ENCODE data around the gene GNL2. TPM values are rescaled to one million over a fixed set of nuclear protein-coding genes. Genes with fewer than 3 reads are reported as not detected.
"Not testable (repeated sequence)": the region's sequence is repeated elsewhere in the genome, so short reads cannot be mapped to it uniquely, and the experiment has no call there.

The GNL2 gene
- total RNA-seq, 1 experiment from 2014 or later = 140 TPM

DNA sequence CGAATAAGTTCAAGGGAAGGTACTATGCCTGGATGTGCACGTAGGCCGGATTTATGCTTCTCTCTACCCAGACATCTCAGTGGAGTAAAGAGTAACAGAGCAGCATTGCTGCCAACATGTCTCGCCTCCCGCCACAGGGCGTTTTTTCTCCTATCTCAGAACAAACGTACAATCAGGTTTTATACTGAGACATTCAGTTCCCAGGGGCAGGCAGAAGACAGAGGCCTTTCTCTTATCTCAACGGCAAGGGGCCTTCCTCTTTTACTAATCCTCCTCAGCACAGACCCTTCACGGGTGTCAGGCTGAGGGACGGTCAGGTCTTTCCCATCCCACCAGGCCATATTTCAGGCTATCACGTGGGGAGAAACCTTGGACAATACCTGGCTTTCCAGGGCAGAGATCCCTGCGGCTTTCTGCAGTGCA lies 35.8 kb downstream of the GNL2 start:
- not testable (repeated sequence) for DNase-seq (ENCODE audit: low read depth)

DNA sequence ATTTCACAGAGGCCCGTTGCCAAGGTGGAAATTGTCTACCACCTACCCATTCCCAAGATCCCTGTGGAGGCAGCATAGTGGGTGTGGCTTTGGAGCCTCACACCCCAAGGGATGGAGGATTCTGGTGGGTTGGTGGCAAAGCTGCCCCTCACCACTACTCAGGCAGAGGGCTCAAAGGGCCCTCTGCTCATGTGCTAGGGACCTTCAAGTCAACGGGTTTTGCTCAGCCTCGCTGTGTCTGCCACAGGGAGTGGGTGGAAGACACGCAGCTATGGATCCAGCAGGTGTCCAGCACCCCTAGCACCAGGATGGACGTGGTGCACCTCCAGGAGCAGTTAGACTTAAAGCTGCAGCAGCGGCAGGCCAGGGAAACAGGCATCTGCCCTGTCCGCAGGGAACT lies 36.7 kb downstream of the GNL2 start:
- no peak for DNase-seq (ENCODE audit: low read depth)

DNA sequence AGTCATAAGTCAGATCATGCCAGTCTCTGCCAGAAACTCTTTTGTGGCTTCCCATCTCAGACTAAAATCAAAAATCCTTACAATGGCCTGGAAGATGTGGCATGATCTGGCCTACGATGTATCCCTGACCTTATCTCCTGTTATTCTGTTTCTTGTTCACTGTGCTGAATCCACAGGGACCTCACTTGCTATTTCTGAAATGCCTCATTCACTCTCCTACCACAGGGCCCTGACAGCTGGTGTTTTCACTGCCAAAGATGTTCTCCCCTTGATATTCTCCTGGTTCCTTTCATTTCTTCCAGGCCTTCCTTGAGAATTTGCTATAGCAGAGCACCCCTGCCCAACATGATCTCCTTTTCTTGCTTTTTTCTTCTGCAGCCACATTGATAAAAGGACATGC lies 37.3 kb downstream of the GNL2 start:
- no peak for DNase-seq (ENCODE audit: low read depth)

DNA sequence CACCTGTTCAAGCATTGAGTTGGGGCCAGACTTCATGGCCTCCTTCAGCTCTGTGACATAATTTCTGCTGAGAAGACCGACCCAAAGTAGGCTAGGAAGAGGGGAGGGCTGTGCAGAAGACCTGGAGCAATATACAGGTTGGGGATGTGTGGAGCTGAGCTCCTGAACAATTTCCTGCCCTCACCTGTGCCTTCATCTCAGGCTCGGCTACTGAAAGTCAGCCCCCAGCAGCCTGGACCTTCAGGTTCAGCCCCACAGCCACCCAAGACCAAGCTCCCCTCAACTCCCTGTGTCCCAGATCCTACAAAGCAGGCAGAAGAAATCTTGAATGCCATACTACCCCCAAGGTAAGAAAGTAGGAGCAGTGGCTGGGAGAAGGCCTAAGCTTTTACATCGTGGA lies 38.3 kb downstream of the GNL2 start:
- no peak for DNase-seq (ENCODE audit: low read depth)

DNA sequence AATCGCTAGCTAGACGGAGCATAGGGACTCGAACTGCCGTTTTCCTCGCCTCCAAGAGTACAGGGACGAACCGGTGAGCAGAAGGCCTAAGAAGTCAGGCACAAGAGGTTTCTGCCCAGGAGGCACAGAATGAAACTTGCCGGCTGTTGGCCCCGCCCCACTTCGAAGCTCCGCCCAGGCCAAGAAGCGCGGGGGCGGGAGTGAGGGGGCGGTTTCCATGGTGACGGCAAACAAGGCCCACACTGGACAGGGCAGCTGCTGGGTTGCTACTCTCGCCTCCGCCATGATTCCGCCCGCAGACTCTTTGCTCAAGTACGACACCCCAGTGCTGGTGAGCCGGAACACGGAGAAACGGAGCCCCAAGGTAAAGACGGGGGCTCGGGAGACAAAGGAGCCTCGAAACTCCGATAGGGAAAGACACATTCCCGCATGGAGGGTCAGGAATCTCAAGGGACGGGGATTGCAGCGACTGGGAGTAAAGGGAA lies 39.0 kb downstream of the GNL2 start, which contains the start of gene DNALI1:
TSS of gene DNALI1 (plus strand) at position 229 of the 485 bp plus-strand sequence. CDS start at position 284, 55 bp downstream.
- peak; percentile 85 for DNase-seq (ENCODE audit: low read depth)

DNA sequence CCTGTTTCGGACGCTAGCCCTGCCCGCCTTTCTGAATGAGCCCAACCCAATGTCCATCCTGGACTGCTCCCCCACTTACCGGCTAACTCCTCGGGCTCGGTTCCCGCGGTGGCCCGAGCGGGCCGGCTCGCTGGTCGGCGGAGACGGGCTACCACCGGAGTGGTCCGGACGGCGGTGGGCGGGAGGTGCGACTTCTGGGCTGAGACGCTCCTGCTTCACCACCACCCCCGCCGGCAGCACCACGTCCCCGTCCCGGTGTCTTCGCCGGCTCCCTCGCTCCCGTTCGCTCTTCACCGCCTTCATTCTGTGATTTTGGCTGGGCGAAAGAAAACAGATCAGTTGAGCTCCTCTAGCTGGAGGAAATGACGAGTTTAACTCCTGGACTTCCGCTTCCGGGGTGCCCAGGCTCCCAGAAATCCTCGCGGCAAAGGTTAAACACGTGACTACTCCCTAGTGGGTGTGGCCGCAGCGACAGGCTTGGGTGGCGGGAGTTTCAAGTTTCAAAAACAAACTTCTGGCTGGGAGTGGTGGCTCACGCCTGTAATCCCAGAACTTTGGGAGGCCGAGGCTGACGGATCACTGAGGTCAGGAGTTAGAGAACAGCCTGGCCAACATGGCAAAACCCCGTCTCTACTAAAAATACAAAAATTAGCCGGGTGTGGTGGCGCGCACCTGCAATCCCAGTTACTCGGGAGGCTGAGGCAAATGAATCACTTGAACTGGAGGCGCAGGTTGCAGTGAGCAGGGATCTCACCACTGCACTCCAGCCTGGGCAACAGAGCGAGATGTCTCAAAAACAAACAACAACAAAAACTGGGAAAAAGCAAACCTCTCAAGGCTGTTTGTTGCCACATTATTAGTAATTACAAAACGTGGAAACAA lies 41.6 kb downstream of the GNL2 start, which contains the start of gene SNIP1:
TSS of gene SNIP1 (minus strand) at position 367 of the 882 bp plus-strand sequence. CDS start at position 303, 64 bp downstream.
- peak; percentile 91 for DNase-seq (ENCODE audit: low read depth)

DNA sequence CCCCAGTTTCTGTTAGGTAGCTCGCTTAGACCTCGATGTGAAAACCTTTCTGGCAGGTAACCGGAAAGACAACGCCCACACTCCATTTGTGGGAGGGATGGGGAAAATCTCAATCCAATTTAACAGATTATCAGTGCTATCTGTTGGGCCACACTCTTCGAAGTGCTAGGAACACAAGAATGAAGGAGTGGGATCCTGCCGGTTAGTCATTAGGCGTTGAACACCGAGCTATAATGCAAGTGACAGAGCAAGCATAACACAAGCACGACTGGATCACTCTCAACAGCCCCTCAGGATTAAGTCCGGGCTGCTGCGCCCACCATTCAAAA lies 42.2 kb downstream of the GNL2 start:
- no peak for DNase-seq (ENCODE audit: low read depth)

DNA sequence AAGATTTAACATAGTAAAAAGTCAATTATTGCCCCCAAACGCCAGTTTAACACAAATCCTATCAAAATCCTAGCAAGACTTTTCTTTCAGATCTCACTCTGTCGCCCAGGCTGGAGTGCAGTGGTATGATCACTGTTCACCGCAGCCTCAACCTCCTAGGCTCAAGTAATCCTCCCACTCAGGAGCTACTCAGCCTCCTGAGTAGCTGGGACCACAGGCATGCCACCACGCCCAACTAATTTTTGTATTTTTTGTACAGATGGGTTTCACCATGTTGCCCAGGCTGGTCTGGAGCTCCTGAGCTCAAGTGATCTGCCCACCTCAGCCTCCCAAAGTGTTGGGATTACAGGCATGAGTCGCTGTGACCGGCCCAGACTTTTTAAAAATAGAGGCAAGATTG lies 46.4 kb downstream of the GNL2 start:
- peak; percentile 44 for DNase-seq (ENCODE audit: low read depth)

DNA sequence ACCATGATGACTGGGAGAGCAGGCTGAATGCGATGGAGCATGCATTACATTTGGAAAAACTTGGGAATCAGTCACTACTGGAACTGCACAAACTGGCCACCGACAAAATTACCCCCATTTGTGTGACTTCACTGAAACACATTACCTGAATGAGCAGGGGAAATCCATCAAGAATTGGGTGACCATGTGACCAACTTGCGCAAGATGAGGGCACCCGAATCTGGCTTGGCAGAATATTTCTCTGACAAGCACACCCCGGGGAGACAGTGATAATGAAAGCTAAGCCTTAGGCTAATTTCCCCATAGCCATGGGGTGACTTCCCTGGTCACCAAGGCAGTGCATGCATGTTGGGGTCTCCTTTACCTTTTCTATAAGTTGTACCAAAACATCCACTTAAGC lies 50.7 kb downstream of the GNL2 start:
- no peak for DNase-seq (ENCODE audit: low read depth)

DNA sequence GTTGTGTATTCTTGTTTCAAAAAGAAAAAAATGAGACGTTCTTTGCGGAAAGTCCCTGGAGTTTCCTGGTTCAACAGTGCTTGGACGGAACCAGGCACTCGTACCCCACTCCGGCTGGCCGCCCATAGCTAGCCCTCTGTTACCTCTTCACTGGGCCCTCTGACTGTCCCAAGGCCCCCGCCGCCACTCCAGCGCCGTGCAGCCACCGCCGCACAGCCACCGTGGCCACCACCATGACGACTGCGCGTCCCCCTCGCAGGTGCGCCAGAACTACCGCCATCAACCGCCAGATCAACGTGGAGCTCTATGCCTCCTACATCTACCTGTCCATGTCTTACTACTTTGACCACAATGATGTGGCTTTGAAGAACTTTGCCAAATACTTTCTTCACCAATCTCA lies 51.2 kb downstream of the GNL2 start:
- no peak for DNase-seq (ENCODE audit: low read depth)

DNA sequence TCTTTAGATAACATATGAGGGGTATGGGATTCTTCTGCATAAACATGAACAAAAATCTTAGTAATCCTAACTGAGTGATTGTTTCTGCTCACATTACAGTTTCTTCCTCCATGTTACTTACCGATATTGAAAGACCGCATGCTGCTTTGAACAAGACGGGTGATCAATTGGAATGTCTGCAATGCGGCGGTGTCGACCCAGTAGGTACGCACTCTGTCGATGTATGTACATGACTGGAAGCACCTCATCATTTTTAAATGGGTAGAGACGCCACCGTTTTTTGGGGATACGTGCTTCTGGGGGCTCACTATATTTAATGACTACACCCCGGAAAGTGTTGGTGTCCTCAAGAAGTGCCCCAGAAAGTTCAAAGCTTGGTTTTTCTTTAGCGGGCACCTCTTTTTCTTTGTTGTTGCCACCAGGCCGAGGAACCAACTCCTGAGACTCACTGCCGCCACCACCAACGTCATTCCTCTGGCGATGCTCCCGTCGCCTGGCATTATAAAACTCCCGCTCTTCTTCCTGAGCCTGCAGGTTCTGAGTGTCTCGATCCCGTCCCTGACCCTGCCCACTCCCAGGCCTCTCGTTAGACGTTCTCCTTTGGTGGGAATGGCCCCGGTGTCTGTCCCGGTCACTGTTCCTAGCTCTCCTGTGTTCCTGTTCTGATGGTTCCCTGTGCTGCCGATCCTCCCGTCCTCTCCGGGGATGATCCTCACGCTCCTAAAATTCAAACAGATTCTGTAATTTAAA lies 55.5 kb downstream of the GNL2 start:
- no peak for DNase-seq (ENCODE audit: low read depth)

DNA sequence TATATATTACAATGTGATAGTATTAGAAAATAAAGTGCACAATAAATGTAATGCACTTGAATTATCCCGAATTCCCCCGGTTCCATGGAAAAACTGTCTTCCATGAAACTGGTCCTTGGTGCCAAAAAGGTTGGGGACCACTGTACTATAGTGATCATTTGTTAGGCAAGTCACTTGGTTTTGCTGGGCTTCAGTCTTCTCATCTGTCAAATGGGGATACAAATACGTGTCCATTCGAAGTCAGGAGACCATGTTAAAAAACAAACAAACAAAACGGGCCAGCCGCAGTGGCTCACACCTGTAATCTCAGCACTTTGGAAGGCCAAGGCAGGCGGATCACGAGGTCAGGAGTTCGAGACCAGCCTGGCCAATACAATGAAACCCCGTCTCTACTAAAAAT lies 56.6 kb downstream of the GNL2 start:
- DNase-seq (ENCODE audit: low read depth) = not testable (repeated sequence)

DNA sequence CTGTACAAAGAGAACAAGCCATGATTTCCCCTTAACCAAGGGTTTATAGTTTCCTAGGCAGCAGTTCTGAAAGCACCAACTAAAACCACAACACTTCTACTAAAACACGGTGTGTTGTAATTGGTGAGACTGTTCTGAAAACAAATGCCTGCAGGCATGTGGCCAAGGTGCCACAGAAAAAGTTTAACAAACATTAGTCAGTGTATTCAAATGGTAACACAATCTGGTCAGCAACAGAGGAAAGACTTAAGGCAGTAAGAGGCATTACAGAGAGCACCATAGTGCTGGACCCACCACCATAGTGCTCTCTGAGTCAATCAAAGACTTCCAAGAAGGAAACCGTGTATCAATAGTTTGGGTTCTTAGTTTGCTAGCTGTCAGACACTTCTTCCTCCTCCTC lies 58.4 kb downstream of the GNL2 start:
- peak; percentile 42 for DNase-seq (ENCODE audit: low read depth)

DNA sequence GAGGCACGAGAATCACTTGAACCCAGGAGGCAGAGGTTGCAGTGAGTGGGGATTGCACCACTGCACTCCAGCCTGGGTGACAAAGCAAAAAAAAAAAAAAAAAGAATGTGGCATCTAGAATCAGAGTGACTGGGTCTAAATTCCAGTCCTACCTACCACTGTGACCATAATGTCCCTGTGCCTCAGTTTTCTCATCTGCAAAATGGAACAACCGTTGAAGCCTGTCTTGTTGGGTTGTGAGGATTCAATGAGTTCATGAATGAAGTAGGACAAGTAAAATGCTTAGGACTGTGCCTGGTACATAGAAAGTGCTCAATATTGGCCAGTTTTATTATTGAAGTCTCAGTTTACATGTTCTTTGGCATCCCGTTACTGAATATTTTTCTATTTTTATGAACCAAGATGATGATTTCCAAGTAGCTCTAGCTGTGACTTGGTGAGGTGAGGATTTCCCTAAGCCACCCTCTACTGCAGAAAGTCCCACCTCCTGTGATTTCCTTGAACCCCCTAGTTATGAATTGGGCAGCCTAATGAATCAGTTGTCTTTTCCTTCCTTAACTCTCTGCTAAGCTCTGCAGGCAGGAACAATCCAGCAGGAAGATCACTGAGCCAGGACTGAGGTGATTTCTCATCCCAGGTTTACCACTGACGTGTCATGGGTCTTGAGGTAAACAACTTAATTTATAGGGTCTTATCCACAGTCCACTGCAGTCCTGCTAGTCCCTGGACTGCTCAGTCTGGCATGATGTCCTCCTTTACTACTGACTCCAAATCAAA lies 62.2 kb downstream of the GNL2 start:
- no peak for DNase-seq (ENCODE audit: low read depth)

DNA sequence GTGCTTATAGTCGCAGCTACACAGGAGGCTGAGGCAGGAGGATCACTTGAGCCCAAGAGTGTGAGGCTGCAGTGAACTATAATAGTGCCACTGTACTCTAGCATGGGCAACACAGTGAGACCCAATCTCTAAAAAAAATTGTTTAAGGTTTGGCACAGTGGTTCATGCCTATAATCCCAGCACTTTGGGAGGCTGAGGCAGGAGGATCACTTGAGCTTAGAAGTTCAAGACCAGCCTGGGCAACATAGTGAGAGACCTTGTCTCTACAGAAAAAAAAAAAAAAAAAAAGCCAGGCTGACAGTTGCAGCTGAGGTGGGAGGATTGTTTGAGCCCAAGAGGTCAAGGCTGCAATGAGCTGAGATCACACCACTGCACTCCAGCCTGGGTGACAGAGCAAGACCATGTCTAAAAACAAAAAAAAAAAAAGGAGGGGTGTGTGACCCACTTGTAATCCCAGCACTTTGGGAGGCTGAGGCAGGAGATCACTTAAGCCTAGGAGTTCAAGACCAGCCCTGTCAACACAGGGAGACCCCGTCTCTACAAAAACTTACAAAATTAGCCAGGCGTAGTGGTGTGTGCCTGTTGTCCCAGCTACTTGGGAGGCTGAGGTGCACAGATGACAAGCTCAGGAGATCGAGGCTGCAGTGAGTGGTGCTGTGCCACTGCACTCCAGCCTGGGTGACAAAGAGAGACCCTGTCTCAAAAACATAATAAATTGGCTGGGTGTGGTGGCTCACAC lies 63.1 kb downstream of the GNL2 start:
- DNase-seq (ENCODE audit: low read depth) = not testable (repeated sequence)

DNA sequence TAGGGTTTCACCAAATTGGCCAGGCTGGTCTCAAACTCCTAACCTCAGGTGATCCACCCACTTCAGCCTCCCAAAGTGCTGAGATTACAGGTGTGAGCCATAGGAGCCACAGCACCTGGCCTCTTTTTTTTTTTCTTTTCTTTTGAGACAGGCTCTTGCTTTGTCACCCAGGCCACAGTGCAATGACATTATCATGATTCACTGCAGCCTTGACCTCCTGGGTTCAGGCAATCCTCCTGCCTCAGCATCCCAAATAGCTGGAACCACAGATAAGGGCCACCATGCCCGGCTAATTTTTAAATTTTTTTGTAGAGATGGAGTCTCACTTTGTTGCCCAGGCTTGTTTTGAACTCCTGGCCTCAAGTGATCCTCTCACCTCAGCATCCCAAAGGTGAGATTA lies 65.8 kb downstream of the GNL2 start:
- DNase-seq (ENCODE audit: low read depth) = not testable (repeated sequence)

DNA sequence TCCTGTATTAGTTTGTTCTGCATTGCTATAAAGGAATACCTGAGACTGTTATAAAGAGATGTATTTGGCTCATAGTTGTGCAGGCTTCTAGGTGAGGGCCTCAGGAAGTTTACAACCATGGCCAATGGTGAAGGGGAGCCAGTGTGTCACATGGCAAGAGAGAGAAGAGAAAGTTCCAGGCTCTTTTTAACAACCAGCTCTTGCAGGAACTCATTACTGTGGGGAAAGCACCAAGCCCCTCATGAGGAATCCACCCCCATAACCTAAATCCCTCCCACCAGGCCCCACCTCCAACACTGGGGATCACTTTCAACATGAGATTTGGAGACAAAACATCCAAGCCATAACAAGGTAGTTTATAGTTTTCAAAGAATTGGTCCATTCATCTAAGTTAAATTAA lies 76.1 kb downstream of the GNL2 start:
- DNase-seq (ENCODE audit: low read depth) = no peak

DNA sequence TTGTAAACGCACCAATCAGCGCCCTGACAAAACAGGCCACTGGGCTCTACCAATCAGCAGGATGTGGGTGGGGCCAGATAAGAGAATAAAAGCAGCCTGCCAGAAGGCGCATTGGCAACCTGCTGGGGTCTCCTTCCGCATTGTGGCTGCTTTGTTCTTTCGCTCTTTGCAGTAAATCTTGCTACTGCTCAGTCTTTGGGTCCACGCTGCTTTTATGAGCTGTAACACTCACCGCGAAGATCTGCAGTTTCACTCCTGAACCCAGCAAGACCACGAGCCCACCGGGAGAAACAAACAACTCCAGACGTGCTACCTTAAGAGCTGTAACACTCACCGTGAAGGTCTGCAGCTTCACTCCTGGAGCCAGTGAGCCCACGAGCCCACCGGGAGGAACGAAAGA lies 76.8 kb downstream of the GNL2 start:
- DNase-seq (ENCODE audit: low read depth) = not testable (repeated sequence)

DNA sequence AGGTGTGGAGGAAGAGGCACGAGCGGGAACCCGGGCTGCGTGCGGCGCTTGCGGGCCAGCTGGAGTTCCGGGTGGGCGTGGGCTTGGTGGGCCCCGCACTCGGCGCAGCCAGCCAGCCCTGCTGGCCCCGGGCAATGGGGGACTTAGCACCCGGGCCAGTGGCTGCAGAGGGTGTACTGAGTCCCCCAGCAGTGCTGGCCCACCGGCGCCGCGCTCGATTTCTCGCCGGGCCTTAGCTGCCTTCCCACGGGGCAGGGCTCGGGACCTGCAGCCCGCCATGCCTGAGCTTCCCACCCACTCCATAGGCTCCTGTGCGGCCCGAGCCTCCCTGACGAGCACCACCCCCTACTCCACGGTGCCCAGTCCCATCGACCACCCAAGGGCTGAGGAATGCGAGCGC lies 77.5 kb downstream of the GNL2 start:
- DNase-seq (ENCODE audit: low read depth) = not testable (repeated sequence)

DNA sequence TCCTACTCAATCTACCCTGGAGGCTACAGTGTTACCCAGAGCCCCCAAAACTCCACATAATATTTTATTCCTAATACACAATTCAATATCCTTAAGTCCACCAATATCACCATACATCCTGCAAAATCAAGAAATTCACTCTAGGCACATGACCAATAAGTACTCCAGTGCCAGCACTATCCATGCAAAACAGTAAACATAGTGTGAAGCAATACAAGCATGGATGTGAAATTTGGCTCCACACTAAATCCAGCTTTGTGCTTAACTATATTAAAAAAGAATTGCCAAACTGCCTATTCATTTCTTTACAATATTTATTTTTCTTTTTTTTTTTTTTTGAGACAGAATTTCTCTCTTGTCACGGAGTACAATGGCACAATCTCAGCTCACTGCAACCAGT lies 78.2 kb downstream of the GNL2 start:
- DNase-seq (ENCODE audit: low read depth) = no peak

Data from Daoy (cell line).